Thyroid gland (tissue), 4 donors: Measurements from ENCODE around the gene BCL2L11.

ENCODE experiments used
- POLR2A ChIP-seq, 2 donors: fragments of 450-650 bp; IDR thresholded peaks; one replicate each; pipeline ENCODE4 v1.6.1; 2017; ENCODE audit warnings: antibody characterized with exemption in 2 of 2, mild to moderate bottlenecking in 2 of 2, moderate library complexity in 1 of 2
- TF ChIP-seq, protein P1 (sequence below), 6 experiments: fragments of 200-600 bp in 3 of 6; fragments of 450-650 bp in 3 of 6; sonication (generic) in 3 of 6; IDR thresholded peaks; one replicate each; pipeline ENCODE4 v1.5.1; 2016 to 2019; ENCODE audit warnings: antibody characterized with exemption in 6 of 6, mild to moderate bottlenecking in 2 of 6, inconsistent platforms in 1 of 6, moderate library complexity in 1 of 6

DNA sequence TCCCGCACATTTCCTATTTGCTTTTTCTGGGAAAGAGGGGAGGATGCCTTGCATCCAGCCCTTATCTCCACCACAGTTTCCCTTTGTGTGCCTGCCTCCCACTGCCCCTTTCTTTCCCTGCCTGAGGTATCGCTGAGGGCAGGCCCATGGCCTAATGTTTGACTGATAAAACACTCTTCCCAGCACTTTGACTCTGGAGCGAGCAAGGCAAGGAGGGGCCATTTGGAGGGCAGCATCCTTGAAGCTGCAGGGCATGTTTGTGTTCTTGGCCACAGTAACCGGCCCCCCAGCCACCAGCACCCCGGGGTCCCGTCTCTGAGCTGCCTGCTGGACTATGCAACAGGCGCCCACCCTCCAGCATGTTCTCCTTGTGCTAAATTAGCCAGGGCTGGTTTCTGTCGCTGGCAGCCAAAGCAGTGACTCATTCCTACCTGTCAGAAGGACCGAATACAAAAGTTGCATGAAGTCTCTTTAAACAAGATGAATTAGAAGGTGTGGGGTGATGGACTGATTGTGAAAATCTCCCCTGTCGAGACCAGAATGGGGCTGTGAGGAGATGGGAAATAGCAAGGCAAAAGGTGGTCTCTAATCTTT, 50.7 kb downstream of the BCL2L11 start:
- TF ChIP-seq, protein P1, sequence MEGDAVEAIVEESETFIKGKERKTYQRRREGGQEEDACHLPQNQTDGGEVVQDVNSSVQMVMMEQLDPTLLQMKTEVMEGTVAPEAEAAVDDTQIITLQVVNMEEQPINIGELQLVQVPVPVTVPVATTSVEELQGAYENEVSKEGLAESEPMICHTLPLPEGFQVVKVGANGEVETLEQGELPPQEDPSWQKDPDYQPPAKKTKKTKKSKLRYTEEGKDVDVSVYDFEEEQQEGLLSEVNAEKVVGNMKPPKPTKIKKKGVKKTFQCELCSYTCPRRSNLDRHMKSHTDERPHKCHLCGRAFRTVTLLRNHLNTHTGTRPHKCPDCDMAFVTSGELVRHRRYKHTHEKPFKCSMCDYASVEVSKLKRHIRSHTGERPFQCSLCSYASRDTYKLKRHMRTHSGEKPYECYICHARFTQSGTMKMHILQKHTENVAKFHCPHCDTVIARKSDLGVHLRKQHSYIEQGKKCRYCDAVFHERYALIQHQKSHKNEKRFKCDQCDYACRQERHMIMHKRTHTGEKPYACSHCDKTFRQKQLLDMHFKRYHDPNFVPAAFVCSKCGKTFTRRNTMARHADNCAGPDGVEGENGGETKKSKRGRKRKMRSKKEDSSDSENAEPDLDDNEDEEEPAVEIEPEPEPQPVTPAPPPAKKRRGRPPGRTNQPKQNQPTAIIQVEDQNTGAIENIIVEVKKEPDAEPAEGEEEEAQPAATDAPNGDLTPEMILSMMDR (IDR thresholded peaks at IDR 0.05) = no peak
- no peak for TF ChIP-seq POLR2A (IDR thresholded peaks at IDR 0.05)
